ENCODE results near the gene PCDHB1.

- TF ChIP-seq CTCF (IDR thresholded peaks at IDR 0.05) (peak; percentile 34 to 65 (median 46)), POLR2A (IDR thresholded peaks at IDR 0.05) (no peak)
Observed at GRCh38 chr5:141040093-141040770, 10.9 kb upstream of the PCDHB1 start.
